Bronchial epithelial cell (primary cell): Measurements from ENCODE around the gene APEX2. TPM values are rescaled to one million over a fixed set of nuclear protein-coding genes. Genes with fewer than 3 reads are reported as not detected.
"Not testable (repeated sequence)": the region's sequence is repeated elsewhere in the genome, so short reads cannot be mapped to it uniquely, and the experiment has no call there.

Experiments
- DNase-seq: peaks from one replicate; pipeline ENCODE4 v3.0.0-alpha.2; 2010; ENCODE audit warnings: low read depth
- FAIRE-seq: peaks from 2 replicates; lab custom pipeline; 2011; peaks lifted over from hg19 to GRCh38; lab: Jason Lieb, UNC
- H3K27me3 ChIP-seq: 2 replicates; pipeline ENCODE4 v1.5.1; 2011; ENCODE audit warnings: low read length; ENCODE audit not compliant: control insufficient read depth, insufficient read depth
- H3K36me3 ChIP-seq: 2 replicates; pipeline ENCODE4 v1.5.1; 2011; ENCODE audit warnings: low read length; ENCODE audit not compliant: control insufficient read depth, insufficient read depth
- H3K4me3 ChIP-seq: 2 replicates; pipeline ENCODE4 v1.5.1; 2011; ENCODE audit warnings: mild to moderate bottlenecking, low read depth, low read length, control low read depth
- total RNA-seq: library from RNA; depleted of rRNA; stranded (reverse); fragments of >200 nt; gene quantifications from 2 replicates; pipeline ENCODE4 v1.2.1, GENCODE V29; 2014
- TF ChIP-seq, protein P1 (sequence below): IDR thresholded peaks from 2 replicates; pipeline ENCODE4 v1.5.1; 2011; ENCODE audit warnings: mild to moderate bottlenecking, moderate library complexity, low read length, control low read depth, inconsistent platforms; ENCODE audit not compliant: insufficient read depth, severe bottlenecking

Gene APEX2
- total RNA-seq, 1 donor from 2014 or later, result 7.1 TPM

- peak; percentile 75 for DNase-seq
- no peak for FAIRE-seq
- Histone ChIP-seq H3K4me3 (no peak overlapping the region), H3K27me3 (no peaks in the 10 kb centered on the region), H3K36me3 (no peaks in the 10 kb centered on the region)
- TF ChIP-seq, protein P1, sequence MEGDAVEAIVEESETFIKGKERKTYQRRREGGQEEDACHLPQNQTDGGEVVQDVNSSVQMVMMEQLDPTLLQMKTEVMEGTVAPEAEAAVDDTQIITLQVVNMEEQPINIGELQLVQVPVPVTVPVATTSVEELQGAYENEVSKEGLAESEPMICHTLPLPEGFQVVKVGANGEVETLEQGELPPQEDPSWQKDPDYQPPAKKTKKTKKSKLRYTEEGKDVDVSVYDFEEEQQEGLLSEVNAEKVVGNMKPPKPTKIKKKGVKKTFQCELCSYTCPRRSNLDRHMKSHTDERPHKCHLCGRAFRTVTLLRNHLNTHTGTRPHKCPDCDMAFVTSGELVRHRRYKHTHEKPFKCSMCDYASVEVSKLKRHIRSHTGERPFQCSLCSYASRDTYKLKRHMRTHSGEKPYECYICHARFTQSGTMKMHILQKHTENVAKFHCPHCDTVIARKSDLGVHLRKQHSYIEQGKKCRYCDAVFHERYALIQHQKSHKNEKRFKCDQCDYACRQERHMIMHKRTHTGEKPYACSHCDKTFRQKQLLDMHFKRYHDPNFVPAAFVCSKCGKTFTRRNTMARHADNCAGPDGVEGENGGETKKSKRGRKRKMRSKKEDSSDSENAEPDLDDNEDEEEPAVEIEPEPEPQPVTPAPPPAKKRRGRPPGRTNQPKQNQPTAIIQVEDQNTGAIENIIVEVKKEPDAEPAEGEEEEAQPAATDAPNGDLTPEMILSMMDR, result no peak
These were observed 21.7 kb upstream of the APEX2 start for GRCh38 chrX:54978448-54978847.

DNA sequence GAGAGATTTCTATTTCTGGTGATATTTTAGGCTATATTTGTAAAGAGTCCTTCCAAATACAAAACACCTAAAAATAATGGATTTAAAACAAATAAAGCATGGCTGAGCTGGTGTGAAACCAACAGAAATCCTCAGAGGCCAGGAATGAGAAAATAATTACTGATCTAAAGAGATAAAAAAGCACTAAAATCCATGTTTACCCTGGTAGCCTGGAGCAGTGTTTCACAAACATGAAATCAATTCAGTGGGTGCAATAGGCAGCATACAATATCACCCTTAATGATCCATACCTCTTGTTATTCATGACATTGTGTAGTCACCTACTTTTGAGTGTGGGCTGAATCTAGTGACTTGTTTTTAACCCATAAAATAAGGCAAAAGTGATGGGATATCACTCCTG is 20.7 kb upstream of the APEX2 start:
- Histone ChIP-seq H3K27me3 (no peaks in the 10 kb centered on the region), H3K4me3 (no peak overlapping the region), H3K36me3 (no peaks in the 10 kb centered on the region)
- FAIRE-seq (no peak), DNase-seq (no peak)
- TF ChIP-seq, protein P1, result no peak

GRCh38 chrX:54980334-54980733 is 19.8 kb upstream of the APEX2 start:
- FAIRE-seq, result no peak

DNA sequence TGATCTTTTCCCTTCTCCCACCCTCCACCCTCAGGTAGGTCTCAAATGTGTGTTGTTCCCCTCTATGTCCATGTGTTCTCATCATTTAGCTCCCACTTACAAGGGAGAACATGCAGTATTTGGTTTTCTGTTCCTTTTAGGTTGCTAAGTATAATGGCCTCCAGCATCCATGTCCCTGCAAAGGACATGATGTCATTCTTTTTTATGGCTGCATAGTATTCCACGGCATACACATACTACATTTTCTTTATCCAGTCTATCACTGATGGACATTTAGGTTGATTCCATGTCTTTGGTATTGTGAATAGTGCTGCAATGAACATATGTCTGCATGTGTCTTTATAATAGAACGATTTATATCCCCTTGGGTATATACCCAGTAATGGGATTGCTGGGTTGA is 16.9 kb upstream of the APEX2 start:
- not testable (repeated sequence) for H3K27me3 ChIP-seq, H3K4me3 ChIP-seq, FAIRE-seq, DNase-seq, H3K36me3 ChIP-seq

More at GRCh38 chrX:54980334-54980733, 19.8 kb upstream of the APEX2 start:
- H3K27me3 ChIP-seq, result no peaks in the 10 kb centered on the region
- no peaks in the 10 kb centered on the region for H3K36me3 ChIP-seq
- H3K4me3 ChIP-seq, result no peak overlapping the region
- no peak for DNase-seq
- TF ChIP-seq, protein P1, result no peak

- Histone ChIP-seq H3K36me3 (no peaks in the 10 kb centered on the region), H3K4me3 (no peak overlapping the region), H3K27me3 (no peaks in the 10 kb centered on the region)
- TF ChIP-seq, protein P1, result no peak
- DNase-seq (no peak), FAIRE-seq (no peak)
These were observed 8.5 kb upstream of the APEX2 start for GRCh38 chrX:54991706-54992105.

- DNase-seq (no peak), FAIRE-seq (no peak)
- no peaks in the 10 kb centered on the region for H3K36me3 ChIP-seq
- no peaks in the 10 kb centered on the region for H3K27me3 ChIP-seq
- TF ChIP-seq, protein P1, result no peak
- no peak overlapping the region for H3K4me3 ChIP-seq
These were observed 7.1 kb upstream of the APEX2 start for GRCh38 chrX:54992911-54993622.
